LNCaP clone FGC (cell line): Measurements from ENCODE around the gene EXO1.
"Not testable (repeated sequence)": the region's sequence is repeated elsewhere in the genome, so short reads cannot be mapped to it uniquely, and the experiment has no call there.

Source experiments
- DNase-seq: peaks from one replicate; pipeline ENCODE4 v3.0.0-alpha.2; 2011; ENCODE audit warnings: low read depth
- H3K4me3 ChIP-seq: 2 replicates; pipeline ENCODE4 v1.5.1; 2011; ENCODE audit warnings: mild to moderate bottlenecking, low read depth, low read length, control low read depth
- TF ChIP-seq, protein P1 (sequence below): IDR thresholded peaks from 2 replicates; pipeline ENCODE4 v1.5.1; 2012; ENCODE audit warnings: mild to moderate bottlenecking; ENCODE audit not compliant: control insufficient read depth, insufficient read depth; ENCODE audit errors: extremely low read depth

EXO1 gene

GRCh38 chr1:241822846-241823245, 25.2 kb upstream of the EXO1 start:
- TF ChIP-seq, protein P1, sequence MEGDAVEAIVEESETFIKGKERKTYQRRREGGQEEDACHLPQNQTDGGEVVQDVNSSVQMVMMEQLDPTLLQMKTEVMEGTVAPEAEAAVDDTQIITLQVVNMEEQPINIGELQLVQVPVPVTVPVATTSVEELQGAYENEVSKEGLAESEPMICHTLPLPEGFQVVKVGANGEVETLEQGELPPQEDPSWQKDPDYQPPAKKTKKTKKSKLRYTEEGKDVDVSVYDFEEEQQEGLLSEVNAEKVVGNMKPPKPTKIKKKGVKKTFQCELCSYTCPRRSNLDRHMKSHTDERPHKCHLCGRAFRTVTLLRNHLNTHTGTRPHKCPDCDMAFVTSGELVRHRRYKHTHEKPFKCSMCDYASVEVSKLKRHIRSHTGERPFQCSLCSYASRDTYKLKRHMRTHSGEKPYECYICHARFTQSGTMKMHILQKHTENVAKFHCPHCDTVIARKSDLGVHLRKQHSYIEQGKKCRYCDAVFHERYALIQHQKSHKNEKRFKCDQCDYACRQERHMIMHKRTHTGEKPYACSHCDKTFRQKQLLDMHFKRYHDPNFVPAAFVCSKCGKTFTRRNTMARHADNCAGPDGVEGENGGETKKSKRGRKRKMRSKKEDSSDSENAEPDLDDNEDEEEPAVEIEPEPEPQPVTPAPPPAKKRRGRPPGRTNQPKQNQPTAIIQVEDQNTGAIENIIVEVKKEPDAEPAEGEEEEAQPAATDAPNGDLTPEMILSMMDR = no peak
- no peak for DNase-seq
- no peak overlapping the region for H3K4me3 ChIP-seq

GRCh38 chr1:241823925-241824324, 24.1 kb upstream of the EXO1 start:
- no peak overlapping the region for H3K4me3 ChIP-seq
- DNase-seq = no peak

DNA sequence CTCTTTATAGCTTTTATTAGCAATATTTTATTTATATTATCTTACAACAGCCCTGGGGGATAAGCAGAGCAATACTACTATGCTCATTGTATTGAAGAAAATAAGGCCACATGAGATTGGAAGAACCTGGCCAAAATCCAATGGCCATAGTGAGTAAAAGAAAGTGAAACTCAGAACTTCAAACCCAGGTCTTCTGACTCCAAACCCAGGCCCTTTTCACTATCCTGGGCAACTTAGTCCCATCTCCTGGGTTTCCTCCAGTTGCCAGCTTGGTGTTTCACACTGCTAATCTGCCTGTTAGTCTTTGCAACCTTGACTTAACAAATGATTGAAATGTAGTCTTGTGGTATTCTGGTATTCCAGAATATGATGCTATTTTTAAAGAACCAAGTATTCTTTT, 22.4 kb upstream of the EXO1 start:
- no peak for DNase-seq
- H3K4me3 ChIP-seq = no peak overlapping the region
- TF ChIP-seq, protein P1 = no peak

More at GRCh38 chr1:241823925-241824324, 24.1 kb upstream of the EXO1 start:
- TF ChIP-seq, protein P1 = no peak

DNA sequence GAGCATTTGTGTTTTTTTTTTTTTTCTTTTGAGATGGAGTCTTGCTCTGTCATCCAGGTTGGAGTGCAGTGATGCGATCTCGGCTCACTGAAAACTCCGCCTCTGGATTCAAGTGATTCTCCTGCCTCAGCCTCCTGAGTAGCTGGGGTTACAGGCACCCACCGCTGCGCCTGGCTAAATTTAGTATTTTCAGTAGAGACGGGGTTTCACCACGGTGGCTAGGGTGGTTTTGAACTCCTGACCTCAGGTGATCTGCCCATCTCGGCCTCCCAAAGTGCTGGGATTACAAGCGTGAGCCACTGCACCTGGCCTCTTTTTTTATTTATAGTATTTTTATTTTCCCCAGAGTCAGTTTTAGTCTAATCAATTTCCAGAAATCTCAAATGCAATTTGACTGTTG, 21.4 kb upstream of the EXO1 start:
- DNase-seq, H3K4me3 ChIP-seq: not testable (repeated sequence)

DNA sequence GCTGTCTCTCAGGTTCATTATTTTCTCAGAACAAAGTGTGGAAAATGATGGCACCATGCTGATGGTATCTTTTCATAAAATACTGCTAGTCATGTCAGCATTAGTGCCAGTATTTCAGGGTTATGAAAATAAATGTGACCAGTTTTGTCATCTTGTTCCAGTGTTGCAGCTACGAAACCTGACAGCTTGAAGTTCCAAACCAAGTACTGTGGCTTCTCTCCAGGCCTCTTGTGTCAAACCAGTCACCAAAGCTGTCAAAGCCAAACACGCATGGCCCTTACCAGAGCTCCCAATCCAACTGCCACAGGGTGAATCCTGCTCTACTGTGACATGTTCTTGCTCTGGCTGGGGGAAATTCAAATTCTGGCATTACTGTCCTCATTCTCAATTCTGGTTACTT, 20.7 kb upstream of the EXO1 start:
- TF ChIP-seq, protein P1 = no peak
- no peak for DNase-seq
- H3K4me3 ChIP-seq = no peak overlapping the region

DNA sequence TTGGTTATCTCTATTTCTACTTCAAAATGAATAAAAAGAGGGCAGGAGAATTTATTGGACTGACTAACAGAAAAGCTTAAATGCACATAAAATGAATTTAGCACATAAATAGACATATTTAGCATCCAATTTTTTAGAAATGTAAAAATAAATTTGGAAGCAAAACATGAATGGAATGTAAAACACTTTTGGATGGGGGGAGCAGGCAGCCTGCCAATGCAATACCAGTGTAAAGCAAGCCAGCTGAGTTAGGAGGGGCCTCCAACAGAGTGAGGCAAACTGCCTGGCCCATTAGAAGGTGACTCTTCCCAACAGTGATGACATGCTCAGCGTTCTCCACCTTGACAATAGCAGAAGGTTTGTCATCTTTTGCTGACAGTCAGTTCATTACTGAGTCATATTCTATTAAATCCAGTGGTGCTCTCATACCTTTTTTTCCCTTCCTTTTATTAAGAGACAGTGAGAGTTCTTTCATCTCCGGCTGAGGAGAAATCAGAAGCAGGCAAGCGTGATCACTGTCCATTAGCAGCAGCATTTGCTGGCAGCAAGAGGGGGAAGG, 19.5 kb upstream of the EXO1 start:
- DNase-seq = no peak
- TF ChIP-seq, protein P1 = no peak
- H3K4me3 ChIP-seq = no peak overlapping the region

- no peak for DNase-seq
- no peak overlapping the region for H3K4me3 ChIP-seq
- TF ChIP-seq, protein P1 = no peak
Observed at GRCh38 chr1:241829468-241829867, 18.5 kb upstream of the EXO1 start.
